M059J (cell line): ENCODE results near the gene CHD1L. TPM values are rescaled to one million over a fixed set of nuclear protein-coding genes. Genes with fewer than 3 reads are reported as not detected.
A peak's percentile ranks its signal among the peaks of the same experiment; 100 is the strongest.

Experiments used
- DNase-seq: peaks from one replicate; pipeline ENCODE4 v3.0.0-alpha.2; 2012; ENCODE audit warnings: low read depth
- total RNA-seq: library from RNA; depleted of rRNA; stranded (reverse); fragments of >200 nt; shearing (Covaris generic); gene quantifications from 2 replicates; pipeline ENCODE4 v1.2.3, GENCODE V29; 2014; rRNA removed

CHD1L gene
- total RNA-seq, result 20.3 and 25.8 TPM in 2 replicates

GRCh38 chr1:147242449-147243227, at the start of gene CHD1L:
Gene CHD1L (plus strand): TSS chr1:147242684. CDS start chr1:147242704, 20 bp downstream.
- DNase-seq, result peak; percentile 93

- DNase-seq, result peak; percentile 2
Measured at GRCh38 chr1:147197324-147197723, 45.2 kb upstream of the CHD1L start.

- DNase-seq, result peak; percentile 54
Measured at GRCh38 chr1:147201276-147201675, 41.2 kb upstream of the CHD1L start.

GRCh38 chr1:147201786-147202185, 40.7 kb upstream of the CHD1L start:
- no peak for DNase-seq

- DNase-seq, result peak; percentile 11
Measured at GRCh38 chr1:147202576-147202975, 39.9 kb upstream of the CHD1L start.

GRCh38 chr1:147204080-147204479, 38.4 kb upstream of the CHD1L start:
- no peak for DNase-seq

- DNase-seq, result no peak
Measured at GRCh38 chr1:147207192-147207591, 35.3 kb upstream of the CHD1L start.

- DNase-seq, result no peak
Measured at GRCh38 chr1:147208619-147209018, 33.9 kb upstream of the CHD1L start.

GRCh38 chr1:147209825-147210821, 32.4 kb upstream of the CHD1L start:
- no peak for DNase-seq

- DNase-seq, result no peak
Measured at GRCh38 chr1:147210987-147211386, 31.5 kb upstream of the CHD1L start.

- DNase-seq, result no peak
Measured at GRCh38 chr1:147211577-147211976, 30.9 kb upstream of the CHD1L start.

GRCh38 chr1:147213271-147213670, 29.2 kb upstream of the CHD1L start:
- no peak for DNase-seq

- DNase-seq, result no peak
Measured at GRCh38 chr1:147214325-147214724, 28.2 kb upstream of the CHD1L start.

GRCh38 chr1:147214842-147215539, 27.5 kb upstream of the CHD1L start:
- no peak for DNase-seq

- no peak for DNase-seq
Measured at GRCh38 chr1:147215540-147215916, 27.0 kb upstream of the CHD1L start.

- no peak for DNase-seq
Measured at GRCh38 chr1:147216124-147216523, 26.4 kb upstream of the CHD1L start.

- DNase-seq, result no peak
Measured at GRCh38 chr1:147217141-147217540, 25.3 kb upstream of the CHD1L start.

- DNase-seq, result no peak
Measured at GRCh38 chr1:147218606-147219005, 23.9 kb upstream of the CHD1L start.

GRCh38 chr1:147223740-147224615, 18.5 kb upstream of the CHD1L start:
- DNase-seq, result no peak

GRCh38 chr1:147225193-147225730, 17.2 kb upstream of the CHD1L start, which contains the start of gene FMO5:
Gene FMO5 (minus strand): TSS chr1:147225339. CDS start chr1:147225029, 310 bp downstream.
- peak; percentile 61 for DNase-seq
